MCF 10A (cell line): ENCODE measurements around the gene LTV1. TPM values are rescaled to one million over a fixed set of nuclear protein-coding genes. Genes with fewer than 3 reads are reported as not detected.

ENCODE experiments used
- BruUV-seq: library from RNA; stranded (reverse); fragments of 400-500 nt; replicated peaks from 2 replicates; lab custom pipeline; 2021; lab: Mats Ljungman, UMichigan
- CTCF ChIA-PET: fragments of 300-600 bp; sonication (Branson Sonifier 250); formaldehyde crosslinking; extraction: SDS; loops from one replicate; lab custom pipeline; 2021; ENCODE audit warnings: antibody characterized with exemption, inconsistent platforms; lab: Yijun Ruan, JAX
- POLR2A ChIA-PET: fragments of 300-600, 350-650 bp; sonication (Branson Sonifier 250); formaldehyde crosslinking; extraction: SDS; loops from one replicate; lab custom pipeline; 2020; ENCODE audit warnings: antibody characterized with exemption, inconsistent platforms; lab: Yijun Ruan, JAX
- DNase-seq: peaks from one replicate; pipeline ENCODE4 v3.0.0-alpha.2; 2018; ENCODE audit not compliant: unreplicated experiment
- H3K27ac Mint-ChIP-seq: one replicate; pipeline ENCODE4 v1.8.0; 2022; ENCODE audit warnings: mild to moderate bottlenecking, low read depth, mixed read lengths; ENCODE audit not compliant: unreplicated experiment
- H3K27me3 Mint-ChIP-seq: one replicate; pipeline ENCODE4 v1.8.0; 2022; ENCODE audit warnings: mixed read lengths; ENCODE audit not compliant: insufficient read depth, unreplicated experiment
- H3K36me3 Mint-ChIP-seq: one replicate; pipeline ENCODE4 v1.8.0; 2022; ENCODE audit warnings: mild to moderate bottlenecking, moderate library complexity, mixed read lengths; ENCODE audit not compliant: insufficient read depth, unreplicated experiment
- H3K4me1 Mint-ChIP-seq: one replicate; pipeline ENCODE4 v1.8.0; 2022; ENCODE audit warnings: mixed read lengths; ENCODE audit not compliant: insufficient read depth, unreplicated experiment
- H3K4me3 Mint-ChIP-seq: one replicate; pipeline ENCODE4 v1.8.0; 2022; ENCODE audit warnings: mild to moderate bottlenecking, moderate library complexity, mixed read lengths; ENCODE audit not compliant: unreplicated experiment
- H3K9me3 Mint-ChIP-seq: one replicate; pipeline ENCODE4 v1.8.0; 2022; ENCODE audit warnings: mixed read lengths; ENCODE audit not compliant: unreplicated experiment
- CTCF ChIP-seq: fragments of 200-600 bp; IDR thresholded peaks from one replicate; pipeline ENCODE4 v1.8.0; 2022; ENCODE audit warnings: antibody characterized with exemption, mild to moderate bottlenecking; ENCODE audit not compliant: unreplicated experiment
- intact Hi-C: fragments of 100-400 bp; cut with micrococcal nuclease; formaldehyde crosslinking; loops from 2 replicates; pipeline ENCODE4 v1.14.1; 2022
- total RNA-seq: library from RNA; stranded (reverse); gene quantifications from 2 replicates; pipeline ENCODE4 v1.2.3, GENCODE V29; 2022

The LTV1 gene
- total RNA-seq, 1 experiment from 2014 or later = 47.4 TPM

GRCh38 chr6:143810745-143811144 lies 32.4 kb upstream of the LTV1 start:
- no peak for TF ChIP-seq CTCF
- no peak overlapping the region for H3K4me3 Mint-ChIP-seq

GRCh38 chr6:143811501-143812157 lies 31.5 kb upstream of the LTV1 start:
- no peak for DNase-seq
- no peak overlapping the region for H3K27ac Mint-ChIP-seq
- POLR2A ChIA-PET = interaction anchor here (1.0 kb wide), 1 partner anchor 33 kb away, joined by 3 read pairs; no protein-coding TSS in a partner anchor
- BruUV-seq = no TSS peak
- H3K9me3 Mint-ChIP-seq = no peaks in the 10 kb centered on the region
- CTCF ChIA-PET = interaction anchor here (0.6 to 1.5 kb wide), 3 partner anchors 10 to 201 kb away, joined by 3 read pairs; no protein-coding TSS in a partner anchor
- H3K4me1 Mint-ChIP-seq = no peaks in the 10 kb centered on the region
- H3K4me3 Mint-ChIP-seq = no peak overlapping the region
- no peak for TF ChIP-seq CTCF
- intact Hi-C loops = no loop called here
- no peaks in the 10 kb centered on the region for H3K36me3 Mint-ChIP-seq
- H3K27me3 Mint-ChIP-seq = no peaks in the 10 kb centered on the region

More at GRCh38 chr6:143810745-143811144, 32.4 kb upstream of the LTV1 start:
- intact Hi-C loops = no loop called here
- DNase-seq = no peak
- CTCF ChIA-PET = interaction anchor here (1.5 kb wide), 1 partner anchor 9 kb away, joined by 3 read pairs; no protein-coding TSS in a partner anchor
- no peak overlapping the region for H3K27ac Mint-ChIP-seq
- H3K27me3 Mint-ChIP-seq = no peaks in the 10 kb centered on the region
- H3K36me3 Mint-ChIP-seq = no peaks in the 10 kb centered on the region
- POLR2A ChIA-PET = no interaction called here
- peaks cover 2% of the 10 kb centered on the region for H3K4me1 Mint-ChIP-seq
- no TSS peak for BruUV-seq
- H3K9me3 Mint-ChIP-seq = no peaks in the 10 kb centered on the region

GRCh38 chr6:143817621-143818020 lies 25.5 kb upstream of the LTV1 start:
- no TSS peak for BruUV-seq
- intact Hi-C loops = no loop called here
- H3K27me3 Mint-ChIP-seq = no peaks in the 10 kb centered on the region
- CTCF ChIA-PET = interaction anchor here (1.3 kb wide), 1 partner anchor 242 kb away, joined by 5 read pairs; no protein-coding TSS in a partner anchor
- no peak for DNase-seq
- H3K4me3 Mint-ChIP-seq = no peak overlapping the region
- peaks cover 4% of the 10 kb centered on the region for H3K4me1 Mint-ChIP-seq
- no peaks in the 10 kb centered on the region for H3K9me3 Mint-ChIP-seq
- no peaks in the 10 kb centered on the region for H3K36me3 Mint-ChIP-seq
- TF ChIP-seq CTCF = no peak
- POLR2A ChIA-PET = no interaction called here
- no peak overlapping the region for H3K27ac Mint-ChIP-seq

GRCh38 chr6:143821359-143821758 lies 21.8 kb upstream of the LTV1 start:
- Mint-ChIP-seq H3K27ac (no peak overlapping the region), H3K27me3 (no peaks in the 10 kb centered on the region), H3K36me3 (no peaks in the 10 kb centered on the region), H3K4me3 (no peak overlapping the region), H3K4me1 (peaks cover 17% of the 10 kb centered on the region), H3K9me3 (no peaks in the 10 kb centered on the region)
- no peak for TF ChIP-seq CTCF
- no TSS peak for BruUV-seq
- no peak for DNase-seq
- CTCF ChIA-PET = no interaction called here
- intact Hi-C loops = no loop called here
- POLR2A ChIA-PET = interaction anchor here (1.2 kb wide), 1 partner anchor 13 kb away, joined by 3 read pairs; no protein-coding TSS in a partner anchor
